Measurements from ENCODE around the gene KRT12. TPM values are rescaled to one million over a fixed set of nuclear protein-coding genes. Genes with fewer than 3 reads are reported as not detected.

Gene KRT12
- polyA plus RNA-seq, 1 donor (not counting 4 experiments of a cell fraction or from before 2014, with no cell fraction given), result not detected

GRCh38 chr17:40895106-40895730 is 28.2 kb upstream of the KRT12 start:
- Histone ChIP-seq H3K4me1 (ENCODE audit: control insufficient read depth, extremely low read depth, insufficient read depth, low read length) (no peaks in the 10 kb centered on the region), H4K20me1 (ENCODE audit: control insufficient read depth, extremely low read depth, insufficient read depth, low read length) (no peaks in the 10 kb centered on the region), H3K9me3 (ENCODE audit: control insufficient read depth, low read depth, low read length) (no peaks in the 10 kb centered on the region), H2AFZ (ENCODE audit: control insufficient read depth, low read length) (no peak overlapping the region), H3K4me3 (ENCODE audit: control insufficient read depth in 2 of 3, extremely low read depth in 1 of 3, insufficient read depth in 2 of 3, low read depth in 1 of 3, low read length in 3 of 3) (no peak overlapping the region), H3K36me3 (ENCODE audit: control insufficient read depth in 2 of 2, extremely low read depth in 1 of 2, insufficient read depth in 2 of 2, low read length in 2 of 2) (no peaks in the 10 kb centered on the region), H3K4me2 (ENCODE audit: control insufficient read depth, extremely low read depth, insufficient read depth, low read depth, low read length) (no peak overlapping the region), H3K9ac (ENCODE audit: control insufficient read depth, extremely low read depth, insufficient read depth, low read length) (no peak overlapping the region), H3K27me3 (ENCODE audit: control insufficient read depth, extremely low read depth, insufficient read depth, low read length) (no peaks in the 10 kb centered on the region), H3K79me2 (ENCODE audit: control insufficient read depth, insufficient read depth, low read length) (no peaks in the 10 kb centered on the region), H3K9me1 (ENCODE audit: control insufficient read depth, extremely low read depth, insufficient read depth, low read length) (no peaks in the 10 kb centered on the region), H3K27ac (ENCODE audit: control insufficient read depth, insufficient read depth, low read length) (no peak overlapping the region)
- no peak for DNase-seq (ENCODE audit: low read depth, low spot score)
- no peak for FAIRE-seq
- dilution Hi-C loops (cut with MboI; ENCODE audit: extremely low pct_ligation_motif_present, low sequenced_read_pairs), result no loop called here
- TF ChIP-seq EZH2 (IDR thresholded peaks at IDR 0.05; ENCODE audit: low read length), result no peak
- TF ChIP-seq, protein P1, sequence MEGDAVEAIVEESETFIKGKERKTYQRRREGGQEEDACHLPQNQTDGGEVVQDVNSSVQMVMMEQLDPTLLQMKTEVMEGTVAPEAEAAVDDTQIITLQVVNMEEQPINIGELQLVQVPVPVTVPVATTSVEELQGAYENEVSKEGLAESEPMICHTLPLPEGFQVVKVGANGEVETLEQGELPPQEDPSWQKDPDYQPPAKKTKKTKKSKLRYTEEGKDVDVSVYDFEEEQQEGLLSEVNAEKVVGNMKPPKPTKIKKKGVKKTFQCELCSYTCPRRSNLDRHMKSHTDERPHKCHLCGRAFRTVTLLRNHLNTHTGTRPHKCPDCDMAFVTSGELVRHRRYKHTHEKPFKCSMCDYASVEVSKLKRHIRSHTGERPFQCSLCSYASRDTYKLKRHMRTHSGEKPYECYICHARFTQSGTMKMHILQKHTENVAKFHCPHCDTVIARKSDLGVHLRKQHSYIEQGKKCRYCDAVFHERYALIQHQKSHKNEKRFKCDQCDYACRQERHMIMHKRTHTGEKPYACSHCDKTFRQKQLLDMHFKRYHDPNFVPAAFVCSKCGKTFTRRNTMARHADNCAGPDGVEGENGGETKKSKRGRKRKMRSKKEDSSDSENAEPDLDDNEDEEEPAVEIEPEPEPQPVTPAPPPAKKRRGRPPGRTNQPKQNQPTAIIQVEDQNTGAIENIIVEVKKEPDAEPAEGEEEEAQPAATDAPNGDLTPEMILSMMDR (optimal IDR thresholded peaks at IDR 0.05 in 1 of 3, IDR thresholded peaks at IDR 0.05 in 1 of 3, conservative IDR thresholded peaks at IDR 0.05 in 1 of 3; ENCODE audit: extremely low read depth in 1 of 3, insufficient read depth in 2 of 3, low read length in 3 of 3), result no peak

DNA sequence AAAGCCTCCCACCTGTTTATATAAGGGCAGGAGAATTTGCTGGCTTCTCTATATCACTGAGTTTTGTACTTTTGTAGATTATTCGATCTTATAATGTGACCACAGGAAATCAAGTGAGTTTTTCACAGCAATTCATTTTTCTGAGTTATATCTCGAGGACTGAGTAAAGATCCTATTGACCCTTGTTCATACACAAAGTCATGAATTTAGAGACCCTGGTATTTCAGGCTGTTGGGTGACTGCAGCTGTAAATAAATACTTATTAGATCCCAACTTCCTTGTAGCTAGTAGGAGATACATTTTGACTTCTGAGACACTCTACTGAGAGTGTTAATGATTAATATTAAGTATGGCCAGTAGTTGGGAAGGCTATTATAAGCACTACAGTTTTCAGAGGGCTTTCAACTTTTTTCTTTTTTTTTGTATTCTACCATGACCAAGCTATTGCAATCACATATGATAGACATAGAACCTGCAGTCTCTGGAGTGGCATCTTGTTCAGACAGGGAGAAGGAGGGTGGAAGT is 21.2 kb upstream of the KRT12 start:
- Histone ChIP-seq H3K9ac (ENCODE audit: control insufficient read depth, extremely low read depth, insufficient read depth, low read length) (no peak overlapping the region), H3K4me1 (ENCODE audit: control insufficient read depth, extremely low read depth, insufficient read depth, low read length) (no peaks in the 10 kb centered on the region), H3K79me2 (ENCODE audit: control insufficient read depth, insufficient read depth, low read length) (no peaks in the 10 kb centered on the region), H4K20me1 (ENCODE audit: control insufficient read depth, extremely low read depth, insufficient read depth, low read length) (no peaks in the 10 kb centered on the region), H3K9me3 (ENCODE audit: control insufficient read depth, low read depth, low read length) (no peaks in the 10 kb centered on the region), H2AFZ (ENCODE audit: control insufficient read depth, low read length) (no peak overlapping the region), H3K4me2 (ENCODE audit: control insufficient read depth, extremely low read depth, insufficient read depth, low read depth, low read length) (no peak overlapping the region), H3K27ac (ENCODE audit: control insufficient read depth, insufficient read depth, low read length) (no peak overlapping the region), H3K27me3 (ENCODE audit: control insufficient read depth, extremely low read depth, insufficient read depth, low read length) (peaks cover 4% of the 10 kb centered on the region), H3K4me3 (ENCODE audit: control insufficient read depth in 2 of 3, extremely low read depth in 1 of 3, insufficient read depth in 2 of 3, low read depth in 1 of 3, low read length in 3 of 3) (no peak overlapping the region), H3K9me1 (ENCODE audit: control insufficient read depth, extremely low read depth, insufficient read depth, low read length) (no peaks in the 10 kb centered on the region), H3K36me3 (ENCODE audit: control insufficient read depth in 2 of 2, extremely low read depth in 1 of 2, insufficient read depth in 2 of 2, low read length in 2 of 2) (no peaks in the 10 kb centered on the region)
- TF ChIP-seq, protein P1 (optimal IDR thresholded peaks at IDR 0.05 in 1 of 3, IDR thresholded peaks at IDR 0.05 in 1 of 3, conservative IDR thresholded peaks at IDR 0.05 in 1 of 3; ENCODE audit: extremely low read depth in 1 of 3, insufficient read depth in 2 of 3, low read length in 3 of 3), result no peak
- dilution Hi-C loops (cut with MboI; ENCODE audit: extremely low pct_ligation_motif_present, low sequenced_read_pairs), result no loop called here
- no peak for DNase-seq (ENCODE audit: low read depth, low spot score)
- FAIRE-seq, result no peak
